PC-9 (cell line): ENCODE data around the gene KLHL15.

Experiments
- EZH2 ChIP-seq: fragments of 200-600 bp; sonication (generic); IDR thresholded peaks from 2 replicates; pipeline ENCODE4 v1.8.0; 2017; ENCODE audit warnings: antibody characterized with exemption, low read depth
- TF ChIP-seq, protein P1 (sequence below): fragments of 200-600 bp; sonication (generic); conservative IDR thresholded peaks from 2 replicates; pipeline ENCODE4 v1.6.1; 2017; ENCODE audit warnings: mixed run types, antibody characterized with exemption, mild to moderate bottlenecking, moderate library complexity

DNA sequence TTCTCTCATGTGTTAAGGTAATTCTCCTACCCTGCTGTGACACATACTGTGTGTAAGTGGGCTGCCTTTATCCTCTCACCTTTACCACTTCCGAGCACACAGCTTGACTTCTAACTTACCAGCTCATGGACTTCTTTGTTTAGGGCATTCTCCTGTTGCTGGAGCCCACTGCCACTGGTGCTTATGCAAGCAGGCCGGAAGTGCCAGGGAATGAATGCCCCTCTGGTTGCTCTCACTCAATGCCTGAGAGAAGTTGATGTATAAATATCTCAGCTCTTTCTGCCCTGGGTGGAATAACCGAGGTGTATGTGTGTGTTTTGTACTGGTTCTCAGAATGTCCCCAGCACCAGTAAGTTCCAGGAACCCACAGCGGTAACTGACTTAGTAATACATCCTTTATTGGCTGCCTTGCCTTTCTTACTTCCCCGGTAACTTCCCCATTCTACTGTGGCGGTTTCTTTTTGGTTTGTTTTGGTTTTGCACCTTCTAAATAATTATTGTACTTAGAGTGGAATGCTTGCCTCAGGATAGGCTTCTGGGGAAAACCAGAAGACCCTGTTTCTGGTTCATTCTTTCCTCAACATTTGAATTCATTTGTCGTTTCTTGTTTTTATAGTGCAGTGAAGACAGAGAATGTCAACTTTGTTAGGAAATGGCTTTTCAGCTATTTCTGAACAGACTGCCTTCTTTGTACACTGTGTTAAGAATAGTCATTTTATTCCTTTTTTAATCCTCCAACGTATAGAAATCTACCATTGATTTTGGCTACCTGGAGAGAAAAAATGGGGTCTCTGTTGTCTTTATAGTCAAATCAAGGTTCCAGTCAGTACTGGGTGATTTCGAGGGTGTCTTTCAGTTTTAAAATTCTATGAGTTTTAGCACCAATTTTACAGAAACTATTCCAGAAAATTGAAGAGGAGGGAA is 73.7 kb downstream of the KLHL15 start:
- TF ChIP-seq, protein P1, sequence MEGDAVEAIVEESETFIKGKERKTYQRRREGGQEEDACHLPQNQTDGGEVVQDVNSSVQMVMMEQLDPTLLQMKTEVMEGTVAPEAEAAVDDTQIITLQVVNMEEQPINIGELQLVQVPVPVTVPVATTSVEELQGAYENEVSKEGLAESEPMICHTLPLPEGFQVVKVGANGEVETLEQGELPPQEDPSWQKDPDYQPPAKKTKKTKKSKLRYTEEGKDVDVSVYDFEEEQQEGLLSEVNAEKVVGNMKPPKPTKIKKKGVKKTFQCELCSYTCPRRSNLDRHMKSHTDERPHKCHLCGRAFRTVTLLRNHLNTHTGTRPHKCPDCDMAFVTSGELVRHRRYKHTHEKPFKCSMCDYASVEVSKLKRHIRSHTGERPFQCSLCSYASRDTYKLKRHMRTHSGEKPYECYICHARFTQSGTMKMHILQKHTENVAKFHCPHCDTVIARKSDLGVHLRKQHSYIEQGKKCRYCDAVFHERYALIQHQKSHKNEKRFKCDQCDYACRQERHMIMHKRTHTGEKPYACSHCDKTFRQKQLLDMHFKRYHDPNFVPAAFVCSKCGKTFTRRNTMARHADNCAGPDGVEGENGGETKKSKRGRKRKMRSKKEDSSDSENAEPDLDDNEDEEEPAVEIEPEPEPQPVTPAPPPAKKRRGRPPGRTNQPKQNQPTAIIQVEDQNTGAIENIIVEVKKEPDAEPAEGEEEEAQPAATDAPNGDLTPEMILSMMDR, result no peak
- TF ChIP-seq EZH2, result no peak
